SK-N-MC (cell line): ENCODE data around the gene NEU2.

ENCODE experiments used
- EZH2 ChIP-seq: fragments of 200-600 bp; sonication (generic); IDR thresholded peaks from one replicate; pipeline ENCODE4 v1.6.1; 2017; ENCODE audit warnings: antibody characterized with exemption
- FOXP2 ChIP-seq: optimal IDR thresholded peaks from 2 replicates; pipeline ENCODE3; 2011; ENCODE audit warnings: mild to moderate bottlenecking, moderate library complexity; ENCODE audit not compliant: insufficient read depth; ENCODE audit errors: extremely low read length, control extremely low read depth

DNA sequence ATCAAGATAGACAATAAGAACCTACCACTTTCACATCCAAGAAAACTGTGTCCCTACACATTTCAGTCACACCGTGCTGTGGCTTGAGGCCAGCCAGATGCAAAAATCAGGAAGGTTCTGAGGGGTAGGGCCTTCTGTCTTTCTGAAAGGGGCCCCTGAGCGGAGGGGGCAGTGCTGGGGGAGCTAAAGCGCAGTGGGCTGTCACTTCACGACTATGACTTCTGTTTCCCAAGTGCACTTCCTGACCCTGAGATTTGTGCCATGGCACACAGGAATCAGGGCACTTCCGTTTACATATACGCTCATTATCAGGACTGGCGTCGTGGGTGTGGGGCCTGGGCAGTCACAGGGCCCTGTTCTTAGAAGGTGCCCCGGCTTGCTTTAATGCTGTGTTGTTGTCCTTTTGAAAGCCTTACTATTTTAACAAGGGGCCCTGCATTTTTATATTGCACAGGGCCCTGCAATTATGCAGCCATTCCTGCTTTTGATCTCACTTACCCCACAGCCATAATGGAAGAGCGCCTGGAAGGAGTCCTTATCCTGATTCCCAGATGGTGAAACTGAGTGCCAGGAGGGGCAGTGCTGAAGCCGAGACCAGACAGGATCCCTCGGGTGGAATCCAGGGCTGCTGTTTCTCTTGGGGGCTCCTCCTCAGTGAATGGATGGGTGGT, 20.0 kb upstream of the NEU2 start:
- TF ChIP-seq EZH2 (no peak), FOXP2 (no peak)
